Heart right ventricle (tissue), 16 donors: ENCODE results near the gene DUSP14. TPM values are rescaled to one million over a fixed set of nuclear protein-coding genes. Genes with fewer than 3 reads are reported as not detected.

ENCODE experiments used
- ATAC-seq, 8 donors: fragments of 200-7000 bp; cut with Tn5 transposase; one replicate each; pipeline ENCODE4 v1.9.1; 2020; ENCODE audit warnings: mild to moderate bottlenecking in 8 of 8, moderate library complexity in 8 of 8, moderate number of reproducible peaks in 1 of 8
- DNase-seq, 2 donors: peaks; one replicate each; pipeline ENCODE4 v3.0.0-alpha.2; 2020
- H3K27ac ChIP-seq, 10 donors: fragments of 200-600 bp; sonication (generic) in 2 of 10; one replicate each; pipeline versions ENCODE4 v1.5.0 to v1.8.0; 2020 to 2022; ENCODE audit warnings: mild to moderate bottlenecking in 3 of 10
- H3K27me3 ChIP-seq, 7 donors: fragments of 200-600 bp; one replicate each; pipeline ENCODE4 v1.8.0; 2021 to 2022; ENCODE audit warnings: mild to moderate bottlenecking in 2 of 7
- H3K36me3 ChIP-seq, 9 donors: fragments of 200-600 bp; sonication (generic) in 1 of 9; one replicate each; pipeline versions ENCODE4 v1.5.0 to v1.8.0; 2020 to 2022; ENCODE audit warnings: mild to moderate bottlenecking in 2 of 9
- H3K4me1 ChIP-seq, 9 donors: fragments of 200-600 bp; sonication (generic) in 1 of 9; one replicate each; pipeline versions ENCODE4 v1.5.0 to v1.8.0; 2020 to 2022; ENCODE audit warnings: mild to moderate bottlenecking in 4 of 9
- H3K4me3 ChIP-seq, 10 donors: fragments of 200-600 bp; sonication (generic) in 2 of 10; one replicate each; pipeline versions ENCODE4 v1.5.0 to v1.8.0; 2020 to 2022; ENCODE audit warnings: mild to moderate bottlenecking in 7 of 10, moderate library complexity in 2 of 10
- H3K9me3 ChIP-seq, 11 donors: fragments of 200-600 bp in 10 of 11; sonication (generic) in 2 of 11; one replicate each; pipeline versions ENCODE4 v1.5.0 to v1.8.0; 2013 to 2022; ENCODE audit warnings: mild to moderate bottlenecking in 2 of 11, control low read depth in 1 of 11, moderate library complexity in 1 of 11
- CTCF ChIP-seq, 9 donors: fragments of 200-600 bp; sonication (generic) in 2 of 9; IDR thresholded peaks; one replicate each; pipeline versions ENCODE4 v1.5.0 to v1.8.0; 2021 to 2022; ENCODE audit warnings: antibody characterized with exemption in 9 of 9, mild to moderate bottlenecking in 5 of 9, moderate library complexity in 1 of 9
- WGBS, 2 donors: extraction: QIAGEN DNeasy Blood & Tissue Kit; methylation state at CpG; one replicate each; pipeline ENCODE4 v1.1.7; 2013; ENCODE audit warnings: inconsistent platforms in 1 of 2; 5-methylcytosine and 5-hydroxymethylcytosine counted together
- intact Hi-C, 10 donors: fragments of 100-400 bp; cut with DNase I; formaldehyde crosslinking; loops; one replicate each; pipeline versions ENCODE4 v1.11.1 to v1.14.2; 2022
- polyA plus RNA-seq, 2 donors: library from polyadenylated mRNA; stranded (reverse); fragments of 200-250 nt; gene quantifications; one replicate each; pipeline ENCODE4 v1.2.3, GENCODE V29; 2013
- total RNA-seq, 10 donors: library from RNA; stranded (reverse); fragmentation: NEBNext Ultra II Directional in 3 of 10; extraction: Animal tissue kit (Norgen Biotek cat#: 25700) in 3 of 10; gene quantifications; one replicate each; pipeline versions ENCODE4 v1.2.1 to v1.2.4, GENCODE V29; 2021 to 2023
- donor health status: Arrhythmogenic right ventricular cardiomyopathy.
- donor health status: ischemic (EF 13 %, LVEDD 7.1; RV severe dilation, severe dysfunction).
- donor health status: healthy with polysubstance abuse.
- donor health status: DM: no; HTN: yes; CAD: no.
- donor health status: DM: no; HTN: no; CAD: no.
- donor health status: ischemic (EF 25% LVEDD 6.9; RV normal size, moderate dysfunction).
- donor health status: ischemic (EF 25% LVEDD 5.7; RV mildly dilated, moderate dysfunction).
- donor health status: healthy.
- donor health status: DM: yes; HTN: yes; CAD: no.
- donor health status: Ischemic cardiomyopathy.
- donor health status: ischemic (EF 35%, LVEDD 5.7; RV mildly dilated, moderate dysfunction).
- donor health status: nonischemic (EF 11% LVEDD 7.7; RV severe dilation, severe dysfunction).
- donor health status: DM: yes; HTN: yes; CAD: no.
- donor health status: PGD.
- donor health status: ischemic (EF 29% LVEDD 5.4; RV normal size, mild dysfunction).
- donor health status: nonischemic (EF 23%, LVEDD 6.1; RV moderate dilation, normal function).

The DUSP14 gene
- total and polyA plus RNA-seq, 12 donors = 6.0 to 21.7 (median 18.5) TPM

- H3K36me3 ChIP-seq = peaks cover 0 to 100% (median 50%) of the 10 kb centered on the region in 9 donors
- no peaks in the 10 kb centered on the region for H3K27me3 ChIP-seq
- intact Hi-C loops = no loop called here
- no peak for ATAC-seq
- DNase-seq = no peak
- no peaks in the 10 kb centered on the region for H3K9me3 ChIP-seq
- no peak overlapping the region for H3K27ac ChIP-seq
- WGBS, 2 donors = 90% methylated on average over 7 of the region's 7 CpGs
- no peak overlapping the region for H3K4me3 ChIP-seq
- no peaks in the 10 kb centered on the region for H3K4me1 ChIP-seq
- TF ChIP-seq CTCF (IDR thresholded peaks at IDR 0.05) = no peak
Measured at GRCh38 chr17:37470181-37470580, 19.5 kb upstream of the DUSP14 start.

- intact Hi-C loops = no loop called here
- Histone ChIP-seq H3K4me3 (no peak overlapping the region), H3K27me3 (no peaks in the 10 kb centered on the region), H3K36me3 (peaks cover 0 to 97% (median 34%) of the 10 kb centered on the region in 9 donors), H3K9me3 (no peaks in the 10 kb centered on the region), H3K27ac (peak overlapping the region in 9 of 10 donors; percentile 1 to 81 (median 53)), H3K4me1 (peaks cover 0 to 31% (median 18%) of the 10 kb centered on the region in 9 donors)
- no peak for TF ChIP-seq CTCF (IDR thresholded peaks at IDR 0.05)
- DNase-seq = no peak
- ATAC-seq = no peak
- WGBS, 2 donors = 90 to 96% methylated on average over 1 of the region's 1 CpG
Measured at GRCh38 chr17:37475731-37476420, 13.8 kb upstream of the DUSP14 start.

- no peaks in the 10 kb centered on the region for H3K9me3 ChIP-seq
- no peak for TF ChIP-seq CTCF (IDR thresholded peaks at IDR 0.05)
- H3K27ac ChIP-seq = peak overlapping the region in 9 of 10 donors; percentile 1 to 81 (median 53)
- peaks cover 0 to 90% (median 34%) of the 10 kb centered on the region in 9 donors for H3K36me3 ChIP-seq
- H3K4me3 ChIP-seq = no peak overlapping the region
- 51 to 56% methylated on average over 4 of the region's 4 CpGs for WGBS, 2 donors
- intact Hi-C loops = no loop called here
- ATAC-seq = peak; percentile 60 to 89 (median 74)
- H3K27me3 ChIP-seq = no peaks in the 10 kb centered on the region
- peaks cover 0 to 31% (median 18%) of the 10 kb centered on the region in 9 donors for H3K4me1 ChIP-seq
- DNase-seq = peak; percentile 29 to 30
Measured at GRCh38 chr17:37476431-37477120, 13.1 kb upstream of the DUSP14 start.

GRCh38 chr17:37478187-37478586 lies 11.5 kb upstream of the DUSP14 start:
- H3K9me3 ChIP-seq = no peaks in the 10 kb centered on the region
- TF ChIP-seq CTCF (IDR thresholded peaks at IDR 0.05) = no peak
- peak overlapping the region in 4 of 10 donors; percentile 32 to 81 (median 42) for H3K27ac ChIP-seq
- peaks cover 0 to 74% (median 25%) of the 10 kb centered on the region in 9 donors for H3K36me3 ChIP-seq
- 35 to 51% methylated on average over 2 of the region's 2 CpGs for WGBS, 2 donors
- no peaks in the 10 kb centered on the region for H3K27me3 ChIP-seq
- no peak overlapping the region for H3K4me3 ChIP-seq
- peaks cover 4 to 36% (median 21%) of the 10 kb centered on the region in 9 donors for H3K4me1 ChIP-seq
- intact Hi-C loops = no loop called here
- peak; percentile 42 to 74 (median 58) for ATAC-seq
- peak; percentile 36 to 42 for DNase-seq
